Aorta (tissue), 5 donors: Measurements from ENCODE around the gene AIDA. TPM values are rescaled to one million over a fixed set of nuclear protein-coding genes. Genes with fewer than 3 reads are reported as not detected.
"Not testable (repeated sequence)": the region's sequence is repeated elsewhere in the genome, so short reads cannot be mapped to it uniquely, and the experiment has no call there.

Experiments
- ATAC-seq: fragments of 200-7000 bp; cut with Tn5 transposase; one replicate; pipeline ENCODE4 v1.9.1; 2022; ENCODE audit warnings: moderate library complexity; ENCODE audit not compliant: low FRiP score
- DNase-seq, 2 donors: peaks; one replicate each; pipeline ENCODE4 v3.0.0-alpha.2; 2020
- H3K27ac ChIP-seq, 2 donors: one replicate each; pipeline ENCODE4 v1.5.1; 2013; ENCODE audit warnings: low read length in 2 of 2, mild to moderate bottlenecking in 2 of 2, moderate library complexity in 2 of 2, control low read depth in 1 of 2, inconsistent platforms in 1 of 2, low read depth in 1 of 2
- H3K27me3 ChIP-seq, 2 donors: one replicate each; pipeline ENCODE4 v1.6.1; 2013; ENCODE audit warnings: control low read depth in 1 of 2, low read length in 1 of 2, mild to moderate bottlenecking in 1 of 2, moderate library complexity in 1 of 2; ENCODE audit not compliant: insufficient read depth in 2 of 2, control insufficient read depth in 1 of 2
- H3K36me3 ChIP-seq, 2 donors: one replicate each; pipeline ENCODE4 v1.6.1; 2013; ENCODE audit warnings: control low read depth in 1 of 2, low read length in 1 of 2, mild to moderate bottlenecking in 1 of 2; ENCODE audit not compliant: insufficient read depth in 2 of 2, control insufficient read depth in 1 of 2
- H3K4me1 ChIP-seq, 2 donors: one replicate each; pipeline ENCODE4 v1.6.1; 2013; ENCODE audit warnings: low read length in 2 of 2, control low read depth in 1 of 2, mild to moderate bottlenecking in 1 of 2, moderate library complexity in 1 of 2; ENCODE audit not compliant: insufficient read depth in 2 of 2, control insufficient read depth in 1 of 2
- H3K4me3 ChIP-seq, 2 donors: one replicate each; pipeline ENCODE4 v1.5.1; 2013; ENCODE audit warnings: low read length in 2 of 2, control low read depth in 1 of 2, mild to moderate bottlenecking in 1 of 2
- H3K9me3 ChIP-seq: one replicate; pipeline ENCODE4 v1.6.1; 2013; ENCODE audit warnings: mild to moderate bottlenecking, low read length; ENCODE audit not compliant: control insufficient read depth
- WGBS, 2 donors: extraction: QIAGEN DNeasy Blood & Tissue Kit; methylation state at CpG; one replicate each; pipeline ENCODE4 v1.1.7; 2013; 5-methylcytosine and 5-hydroxymethylcytosine counted together
- intact Hi-C, 2 donors: fragments of 100-400 bp; cut with DNase I; formaldehyde crosslinking; loops; one replicate each; pipeline versions ENCODE4 v1.14.2 to v1.15.0; 2022
- polyA plus RNA-seq, 2 donors: library from polyadenylated mRNA; stranded (reverse); fragments of 200-250 nt; gene quantifications; one replicate each; pipeline ENCODE4 v1.2.3, GENCODE V29; 2013
- total RNA-seq, 2 donors: library from RNA; stranded (reverse); fragmentation: NEBNext Ultra II Directional; extraction: Animal tissue kit (Norgen Biotek cat#: 25700); gene quantifications; one replicate each; pipeline ENCODE4 v1.2.1, GENCODE V29; 2021
- donor health status: healthy with polysubstance abuse.
- donor health status: Bipolar disorder and iron deficiency.
- donor health status: DM: no; HTN: no; CAD: no.
- donor health status: DM: no; HTN: no; CAD: no.
- donor health status: DM: yes; HTN: yes; CAD: no.

AIDA gene
- total and polyA plus RNA-seq, 4 donors: 73.0 to 137 (median 85.8) TPM

DNA sequence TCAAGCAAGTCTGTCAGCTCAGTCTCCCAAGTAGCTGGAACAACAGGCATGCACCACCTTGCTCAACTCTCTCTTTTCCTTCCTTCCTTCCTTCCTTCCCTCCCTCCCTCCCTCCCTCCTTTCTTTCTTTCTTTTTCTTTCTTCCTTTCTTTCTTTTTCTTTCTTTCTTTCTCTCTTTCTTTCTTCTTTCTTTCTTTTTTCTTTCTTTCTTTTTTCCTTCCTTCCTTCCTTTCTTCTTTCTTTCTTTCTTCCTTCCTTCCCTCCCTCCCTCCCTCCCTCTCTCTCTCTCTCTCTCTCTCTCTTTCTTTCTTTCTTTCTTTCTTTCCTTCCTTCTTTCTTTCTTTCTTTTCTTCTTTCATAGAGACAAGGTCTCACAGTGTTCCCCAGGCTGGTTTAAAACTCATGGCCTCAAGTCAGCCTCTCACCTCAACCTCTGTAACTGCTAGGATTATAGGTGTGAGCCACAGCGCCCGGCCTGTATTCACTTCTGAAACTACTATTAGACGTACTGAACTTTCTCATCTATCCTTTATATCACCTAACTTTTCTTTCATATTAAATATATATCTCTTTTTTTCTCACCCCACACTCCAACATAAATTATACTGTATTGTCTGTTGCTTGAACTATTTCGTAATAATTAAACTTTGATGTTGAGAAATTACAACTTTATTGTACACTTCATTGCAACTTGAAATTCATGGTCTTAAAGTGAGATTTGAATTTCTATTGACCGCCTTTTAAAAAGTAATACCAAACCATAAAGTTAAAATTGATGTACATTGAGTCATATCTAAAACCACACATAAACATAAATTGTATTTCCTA, 29.6 kb upstream of the AIDA start:
- intact Hi-C loops, ATAC-seq: not testable (repeated sequence)

GRCh38 chr1:222739929-222740328, 27.6 kb upstream of the AIDA start:
- no peak overlapping the region for H3K27ac ChIP-seq
- intact Hi-C loops: loop anchor here in 1 of 2 donors (5.0 kb wide), 1 partner anchor 342 kb away; no protein-coding TSS in a partner anchor
- no peak for DNase-seq
- H3K27me3 ChIP-seq: no peaks in the 10 kb centered on the region
- H3K9me3 ChIP-seq: no peaks in the 10 kb centered on the region
- no peaks in the 10 kb centered on the region for H3K4me1 ChIP-seq
- no peaks in the 10 kb centered on the region for H3K36me3 ChIP-seq
- WGBS, 2 donors: 74 to 76% methylated on average over 1 of the region's 1 CpG
- H3K4me3 ChIP-seq: no peak overlapping the region
- no peak for ATAC-seq

More for the DNA sequence above, 29.6 kb upstream of the AIDA start:
- H3K36me3 ChIP-seq, H3K27me3 ChIP-seq, DNase-seq, H3K4me1 ChIP-seq, H3K27ac ChIP-seq, H3K9me3 ChIP-seq, H3K4me3 ChIP-seq: not testable (repeated sequence)
- WGBS, 2 donors: 93 to 96% methylated on average over 5 of the region's 5 CpGs

DNA sequence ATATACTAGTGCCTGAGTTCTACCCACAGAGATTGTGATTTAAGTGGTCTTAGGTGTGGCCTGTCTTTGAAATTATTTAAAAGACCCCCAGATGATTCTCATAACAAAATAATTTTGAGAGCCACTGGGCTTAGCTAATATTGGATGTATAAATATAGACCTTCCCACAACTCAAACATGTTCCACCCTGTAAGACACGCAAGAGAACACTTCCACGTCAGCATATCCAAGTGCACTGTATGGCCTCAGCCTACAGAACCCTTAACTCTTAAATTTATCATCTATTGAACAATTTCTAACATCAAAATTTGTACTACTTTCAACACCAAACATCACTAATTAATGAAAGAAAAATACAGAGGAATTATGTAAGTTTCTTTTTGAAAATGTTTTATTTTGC, 27.2 kb upstream of the AIDA start:
- Histone ChIP-seq H3K36me3 (no peaks in the 10 kb centered on the region), H3K27me3 (no peaks in the 10 kb centered on the region), H3K9me3 (no peaks in the 10 kb centered on the region), H3K4me1 (no peaks in the 10 kb centered on the region), H3K4me3 (no peak overlapping the region), H3K27ac (no peak overlapping the region)
- no peak for ATAC-seq
- intact Hi-C loops: loop anchor here in 1 of 2 donors (5.0 kb wide), 1 partner anchor 343 kb away; no protein-coding TSS in a partner anchor
- WGBS, 2 donors: 89 to 93% methylated on average over 2 of the region's 2 CpGs
- no peak for DNase-seq

DNA sequence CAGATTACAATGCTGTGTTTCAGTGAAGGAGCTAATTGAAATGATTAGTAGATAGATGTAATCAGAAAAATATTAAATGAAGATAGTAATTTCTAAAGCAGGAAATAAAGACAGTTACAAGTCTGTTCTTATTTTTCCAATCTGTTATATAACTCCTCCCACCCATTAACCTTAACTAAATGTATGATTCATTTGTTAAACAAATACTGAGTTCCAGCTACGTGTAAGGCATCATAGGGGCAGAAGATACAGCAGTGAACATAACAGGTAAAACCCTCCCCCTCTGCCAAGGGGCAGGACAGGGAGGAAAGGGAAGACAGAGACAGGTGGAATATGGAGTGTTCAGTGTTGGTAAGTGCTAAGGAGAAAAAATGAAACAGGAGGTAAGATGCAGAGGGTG, 24.7 kb upstream of the AIDA start, which contains the start of gene FAM177B:
Gene FAM177B, plus strand, starts transcription at position 231 of the 400 bp plus-strand sequence. CDS start 9,344 bp downstream, outside the sequence.
- DNase-seq (no peak), ATAC-seq (no peak)
- no peaks in the 10 kb centered on the region for H3K9me3 ChIP-seq
- H3K4me1 ChIP-seq: no peaks in the 10 kb centered on the region
- H3K27me3 ChIP-seq: no peaks in the 10 kb centered on the region
- intact Hi-C loops: loop anchor here (2.0 to 5.0 kb wide), 2 partner anchors 345 to 352 kb away; no protein-coding TSS in a partner anchor
- H3K36me3 ChIP-seq: no peaks in the 10 kb centered on the region
- no peak within 1 kb of the TSS for H3K4me3 ChIP-seq
- 26 to 31% methylated on average over 1 of the region's 1 CpG for WGBS, 2 donors
- H3K27ac ChIP-seq: no peak within 1 kb of the TSS

GRCh38 chr1:222736470-222736869, 24.2 kb upstream of the AIDA start:
- WGBS, 2 donors: 61 to 65% methylated on average over 5 of the region's 5 CpGs

GRCh38 chr1:222734740-222735139, 22.4 kb upstream of the AIDA start:
- WGBS, 2 donors: 72 to 73% methylated on average over 1 of the region's 1 CpG
- Histone ChIP-seq H3K4me1 (no peaks in the 10 kb centered on the region), H3K36me3 (peaks cover 0 to 4% of the 10 kb centered on the region in 2 donors), H3K9me3 (no peaks in the 10 kb centered on the region), H3K4me3 (no peak overlapping the region), H3K27me3 (no peaks in the 10 kb centered on the region), H3K27ac (no peak overlapping the region)
- intact Hi-C loops: loop anchor here in 1 of 2 donors (5.0 kb wide), 1 partner anchor 348 kb away; no protein-coding TSS in a partner anchor
- DNase-seq: no peak
- ATAC-seq: no peak

More at GRCh38 chr1:222736470-222736869, 24.2 kb upstream of the AIDA start:
- Histone ChIP-seq H3K36me3 (no peaks in the 10 kb centered on the region), H3K9me3 (no peaks in the 10 kb centered on the region), H3K4me1 (no peaks in the 10 kb centered on the region), H3K4me3 (no peak overlapping the region), H3K27me3 (no peaks in the 10 kb centered on the region), H3K27ac (no peak overlapping the region)
- DNase-seq (no peak), ATAC-seq (no peak)
- intact Hi-C loops: loop anchor here (2.0 to 5.0 kb wide), 2 partner anchors 346 to 352 kb away; no protein-coding TSS in a partner anchor

GRCh38 chr1:222732216-222733159, 20.2 kb upstream of the AIDA start:
- Histone ChIP-seq H3K4me1 (no peaks in the 10 kb centered on the region), H3K4me3 (no peak overlapping the region), H3K27ac (no peak overlapping the region), H3K9me3 (no peaks in the 10 kb centered on the region), H3K36me3 (peaks cover 0 to 4% of the 10 kb centered on the region in 2 donors), H3K27me3 (no peaks in the 10 kb centered on the region)
- 78 to 83% methylated on average over 3 of the region's 3 CpGs for WGBS, 2 donors
- no peak for ATAC-seq
- intact Hi-C loops: no loop called here
- no peak for DNase-seq

DNA sequence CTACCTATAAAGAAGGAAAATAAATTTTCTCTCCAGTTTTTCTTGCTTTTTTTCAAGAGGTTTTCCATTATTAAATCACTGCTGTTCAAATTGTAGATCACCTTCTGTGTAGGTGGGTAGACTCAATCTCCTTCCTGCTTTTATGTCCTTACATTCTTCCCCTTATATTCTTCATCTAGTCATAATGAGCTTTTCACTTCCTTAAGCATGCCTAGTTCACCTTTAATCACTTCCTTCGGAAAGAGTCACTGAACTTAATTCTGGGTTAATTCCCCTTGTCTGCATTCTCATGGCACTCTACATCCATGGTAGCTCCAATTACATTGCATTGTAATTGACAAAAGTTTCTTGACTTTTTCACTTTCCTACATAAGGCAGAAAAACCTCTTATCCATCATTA, 18.6 kb upstream of the AIDA start:
- ATAC-seq: no peak
- no peak for DNase-seq
- Histone ChIP-seq H3K36me3 (peaks cover 0 to 4% of the 10 kb centered on the region in 2 donors), H3K4me1 (no peaks in the 10 kb centered on the region), H3K9me3 (no peaks in the 10 kb centered on the region), H3K4me3 (no peak overlapping the region), H3K27me3 (no peaks in the 10 kb centered on the region), H3K27ac (no peak overlapping the region)
- intact Hi-C loops: no loop called here
- WGBS, 2 donors: 81 to 89% methylated on average over 1 of the region's 1 CpG
